ENCODE results near the gene TRIM47. TPM values are rescaled to one million over a fixed set of nuclear protein-coding genes. Genes with fewer than 3 reads are reported as not detected.

TRIM47 gene
- total RNA-seq, 1 donor, result 15.1 TPM

DNA sequence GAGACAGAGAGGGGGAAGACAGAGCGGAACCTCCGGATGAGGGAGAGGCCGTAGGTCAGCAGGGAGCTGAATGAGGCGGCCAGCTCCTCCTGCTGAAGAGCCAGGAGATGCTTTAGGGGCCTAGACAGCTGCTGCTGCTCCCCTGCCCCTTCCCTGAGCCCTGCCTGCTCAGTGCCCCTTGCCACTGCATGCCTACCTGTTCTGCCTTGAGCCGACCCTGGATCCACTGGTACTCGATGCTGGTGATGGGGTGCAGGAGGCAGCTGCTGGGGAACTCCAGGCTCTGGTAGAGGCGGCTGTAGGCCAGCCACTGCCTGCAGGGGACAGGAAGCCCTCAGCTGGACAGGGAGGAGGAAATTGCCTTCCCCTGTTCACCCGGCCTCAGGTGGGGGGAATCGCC, 41.8 kb downstream of the TRIM47 start:
- DNase-seq (ENCODE audit: low read depth), result no peak
- no peak overlapping the region for H3K4me3 ChIP-seq (ENCODE audit: low read depth, low read length)
- no peak for TF ChIP-seq CTCF (IDR thresholded peaks at IDR 0.05; ENCODE audit: insufficient read depth, low read depth, low read length)

GRCh38 chr17:75835654-75835987, 42.8 kb downstream of the TRIM47 start:
- no peak overlapping the region for H3K4me3 ChIP-seq (ENCODE audit: low read depth, low read length)
- no peak for TF ChIP-seq CTCF (IDR thresholded peaks at IDR 0.05; ENCODE audit: insufficient read depth, low read depth, low read length)
- no peak for DNase-seq (ENCODE audit: low read depth)

- TF ChIP-seq CTCF (IDR thresholded peaks at IDR 0.05; ENCODE audit: insufficient read depth, low read depth, low read length), result no peak
- no peak overlapping the region for H3K4me3 ChIP-seq (ENCODE audit: low read depth, low read length)
- DNase-seq (ENCODE audit: low read depth), result no peak
Measured at GRCh38 chr17:75834928-75835653, 43.3 kb downstream of the TRIM47 start.

DNA sequence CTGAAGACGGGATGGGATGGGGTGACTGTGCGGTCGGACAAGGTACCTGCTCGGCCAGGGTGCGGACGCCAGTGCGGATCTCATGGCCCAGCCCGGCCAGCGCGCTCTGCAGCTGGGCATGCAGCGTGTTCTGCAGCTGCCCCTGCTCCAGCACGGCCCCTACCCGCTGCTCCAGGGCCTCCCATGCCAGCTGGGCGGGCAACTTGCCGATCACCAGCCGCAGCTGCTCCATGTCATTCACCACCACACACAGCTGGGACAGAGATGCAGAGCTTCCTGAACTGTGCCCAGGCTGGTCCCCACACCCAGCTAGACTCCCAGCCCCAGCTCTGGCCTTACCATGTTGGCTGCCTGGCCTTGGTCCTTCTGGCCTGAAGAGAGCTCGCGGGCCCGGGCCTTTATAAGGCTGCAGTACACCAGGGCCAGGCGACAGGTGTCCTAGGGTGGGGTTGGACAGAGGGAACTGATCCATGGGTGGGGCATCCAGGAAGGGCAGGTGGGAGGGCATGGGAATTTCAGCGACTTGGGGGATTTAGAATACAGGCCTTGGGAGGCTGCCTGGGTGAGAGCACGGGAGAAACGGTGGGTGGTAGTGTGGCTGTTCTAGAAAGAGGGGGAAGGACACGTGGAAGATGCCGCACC, 44.0 kb downstream of the TRIM47 start:
- DNase-seq (ENCODE audit: low read depth), result no peak
- no peak overlapping the region for H3K4me3 ChIP-seq (ENCODE audit: low read depth, low read length)
- no peak for TF ChIP-seq CTCF (IDR thresholded peaks at IDR 0.05; ENCODE audit: insufficient read depth, low read depth, low read length)

DNA sequence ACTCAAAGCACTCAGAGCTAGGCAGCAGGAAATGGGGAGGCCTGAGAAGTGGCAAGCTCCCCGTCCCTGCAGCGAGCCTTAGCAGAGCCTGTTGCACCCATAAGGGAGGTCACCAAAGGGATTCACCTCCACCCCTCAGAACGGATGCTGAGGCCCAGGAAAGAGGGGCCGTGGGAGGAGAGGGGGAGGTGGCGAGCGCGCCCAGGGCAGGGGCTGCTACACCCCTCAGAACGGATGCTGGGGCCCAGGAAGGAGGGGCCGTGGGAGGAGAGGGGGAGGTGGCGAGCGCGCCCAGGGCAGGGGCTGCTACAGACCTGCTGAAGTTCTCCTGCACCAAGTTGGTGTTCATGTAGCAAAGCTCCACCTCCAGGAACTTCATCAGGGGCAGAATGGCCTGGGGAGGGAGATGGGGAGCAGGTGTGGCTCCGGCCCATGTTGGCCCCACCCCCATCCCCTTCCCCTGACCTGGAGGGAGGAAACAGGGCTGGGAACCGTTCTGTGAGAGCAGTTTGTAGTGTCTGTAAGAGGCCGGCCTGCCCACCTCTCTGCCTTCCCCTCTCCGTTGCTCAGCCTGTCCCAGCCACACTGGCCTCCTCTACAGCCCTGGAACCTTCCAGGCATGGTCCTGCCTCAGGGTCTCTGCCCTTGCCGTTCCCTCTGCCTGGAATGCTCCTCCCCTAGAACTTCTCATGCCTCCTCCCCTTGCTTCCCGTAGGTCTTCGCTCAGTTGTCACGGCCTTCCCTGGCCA, 45.6 kb downstream of the TRIM47 start:
- TF ChIP-seq CTCF (IDR thresholded peaks at IDR 0.05; ENCODE audit: insufficient read depth, low read depth, low read length), result no peak
- no peak overlapping the region for H3K4me3 ChIP-seq (ENCODE audit: low read depth, low read length)
- DNase-seq (ENCODE audit: low read depth), result no peak

DNA sequence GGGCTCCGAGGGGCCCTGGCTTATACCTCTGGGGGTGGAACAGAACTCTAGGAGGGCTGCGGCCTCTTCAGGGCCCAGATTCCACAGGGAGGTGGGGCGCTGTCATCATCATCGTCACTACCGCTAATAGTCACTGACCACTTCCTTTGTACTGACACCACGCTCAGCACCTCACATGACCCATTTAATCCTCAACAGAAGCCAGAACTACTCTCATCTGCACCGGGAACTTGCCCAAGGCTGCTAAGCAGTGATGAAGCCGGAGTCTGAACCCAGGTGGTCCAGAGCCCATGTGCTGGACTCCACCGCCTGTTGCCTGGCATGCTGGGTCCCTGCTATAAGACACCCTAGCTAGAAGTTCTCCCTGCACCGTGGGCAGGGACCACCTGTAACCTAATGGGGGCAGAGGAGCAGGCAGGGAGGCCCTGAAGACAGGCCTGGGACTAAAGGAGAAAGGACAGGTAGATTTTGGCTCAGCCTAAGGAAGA, 46.2 kb downstream of the TRIM47 start:
- no peak for TF ChIP-seq CTCF (IDR thresholded peaks at IDR 0.05; ENCODE audit: insufficient read depth, low read depth, low read length)
- DNase-seq (ENCODE audit: low read depth), result peak; percentile 89
- no peak overlapping the region for H3K4me3 ChIP-seq (ENCODE audit: low read depth, low read length)
